ENCODE data around the gene VSIG10. TPM values are rescaled to one million over a fixed set of nuclear protein-coding genes. Genes with fewer than 3 reads are reported as not detected.
"Not testable (repeated sequence)": the region's sequence is repeated elsewhere in the genome, so short reads cannot be mapped to it uniquely, and the experiment has no call there.

Gene VSIG10
- total RNA-seq, 1 donor from 2014 or later = 33.8 TPM

DNA sequence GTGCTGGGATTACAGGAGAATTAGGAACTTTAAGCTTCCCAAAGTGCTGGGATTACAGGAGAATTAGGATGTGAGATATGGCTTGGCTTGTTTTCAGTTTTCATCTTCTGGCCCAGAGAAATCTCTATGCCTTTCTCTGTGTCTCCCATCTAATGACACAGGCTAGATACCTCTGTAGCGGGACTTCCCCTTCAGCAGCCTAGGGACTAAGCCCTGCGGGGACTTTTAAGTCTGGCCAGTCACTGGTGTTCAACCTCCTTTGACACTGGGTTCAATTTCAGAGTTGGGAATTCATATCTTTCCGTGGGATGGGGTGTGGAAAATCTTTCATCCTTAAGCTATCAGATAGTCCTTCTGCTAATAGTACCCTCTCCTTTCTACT lies 81.1 kb downstream of the VSIG10 start:
- DNase-seq (ENCODE audit: low spot score, unreplicated experiment) = no peak
- Mint-ChIP-seq H3K27ac (no peak overlapping the region), H3K4me3 (ENCODE audit: low read depth) (no peak overlapping the region), H3K9me3 (ENCODE audit: low read depth) (no peaks in the 10 kb centered on the region), H3K27me3 (no peaks in the 10 kb centered on the region), H3K36me3 (ENCODE audit: insufficient read depth) (peaks cover 18% of the 10 kb centered on the region), H3K4me1 (ENCODE audit: low read depth) (peaks cover 4% of the 10 kb centered on the region)
- TF ChIP-seq, protein P1, sequence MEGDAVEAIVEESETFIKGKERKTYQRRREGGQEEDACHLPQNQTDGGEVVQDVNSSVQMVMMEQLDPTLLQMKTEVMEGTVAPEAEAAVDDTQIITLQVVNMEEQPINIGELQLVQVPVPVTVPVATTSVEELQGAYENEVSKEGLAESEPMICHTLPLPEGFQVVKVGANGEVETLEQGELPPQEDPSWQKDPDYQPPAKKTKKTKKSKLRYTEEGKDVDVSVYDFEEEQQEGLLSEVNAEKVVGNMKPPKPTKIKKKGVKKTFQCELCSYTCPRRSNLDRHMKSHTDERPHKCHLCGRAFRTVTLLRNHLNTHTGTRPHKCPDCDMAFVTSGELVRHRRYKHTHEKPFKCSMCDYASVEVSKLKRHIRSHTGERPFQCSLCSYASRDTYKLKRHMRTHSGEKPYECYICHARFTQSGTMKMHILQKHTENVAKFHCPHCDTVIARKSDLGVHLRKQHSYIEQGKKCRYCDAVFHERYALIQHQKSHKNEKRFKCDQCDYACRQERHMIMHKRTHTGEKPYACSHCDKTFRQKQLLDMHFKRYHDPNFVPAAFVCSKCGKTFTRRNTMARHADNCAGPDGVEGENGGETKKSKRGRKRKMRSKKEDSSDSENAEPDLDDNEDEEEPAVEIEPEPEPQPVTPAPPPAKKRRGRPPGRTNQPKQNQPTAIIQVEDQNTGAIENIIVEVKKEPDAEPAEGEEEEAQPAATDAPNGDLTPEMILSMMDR (IDR thresholded peaks at IDR 0.05; ENCODE audit: unreplicated experiment) = no peak

DNA sequence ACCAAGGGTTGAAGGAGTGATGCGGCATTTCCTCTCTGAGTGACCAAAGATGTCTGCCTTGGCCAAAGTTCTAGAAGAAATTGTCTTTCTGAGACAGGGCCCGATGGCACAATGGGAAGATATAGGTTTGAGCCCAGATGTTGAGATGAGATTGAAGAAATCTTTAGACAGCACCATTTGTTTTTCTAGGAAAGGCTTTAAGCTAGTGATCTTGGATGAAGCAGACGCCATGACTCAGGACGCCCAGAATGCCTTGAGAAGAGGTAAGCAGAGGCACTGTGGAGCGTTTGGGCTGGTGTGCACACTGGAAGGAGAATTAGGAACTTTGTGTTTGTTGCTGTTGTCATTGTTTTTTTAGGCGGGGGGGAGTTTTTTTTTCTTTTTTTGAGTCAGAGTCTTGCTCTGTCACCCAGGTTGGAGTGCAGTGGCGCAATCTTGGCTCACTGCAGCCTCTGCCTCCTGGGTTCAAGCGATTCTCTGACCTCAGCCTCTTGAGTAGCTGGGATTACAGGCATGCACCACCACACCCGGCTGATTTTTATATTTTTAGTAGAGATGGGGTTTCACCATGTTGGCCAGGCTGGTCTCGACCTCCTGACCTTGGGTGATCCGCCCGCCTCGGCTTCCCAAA lies 81.6 kb downstream of the VSIG10 start:
- H3K4me3 Mint-ChIP-seq (ENCODE audit: low read depth); H3K27me3 Mint-ChIP-seq; H3K27ac Mint-ChIP-seq; H3K9me3 Mint-ChIP-seq (ENCODE audit: low read depth); H3K4me1 Mint-ChIP-seq (ENCODE audit: low read depth); DNase-seq (ENCODE audit: low spot score, unreplicated experiment): not testable (repeated sequence)
- peaks cover 18% of the 10 kb centered on the region for H3K36me3 Mint-ChIP-seq (ENCODE audit: insufficient read depth)

DNA sequence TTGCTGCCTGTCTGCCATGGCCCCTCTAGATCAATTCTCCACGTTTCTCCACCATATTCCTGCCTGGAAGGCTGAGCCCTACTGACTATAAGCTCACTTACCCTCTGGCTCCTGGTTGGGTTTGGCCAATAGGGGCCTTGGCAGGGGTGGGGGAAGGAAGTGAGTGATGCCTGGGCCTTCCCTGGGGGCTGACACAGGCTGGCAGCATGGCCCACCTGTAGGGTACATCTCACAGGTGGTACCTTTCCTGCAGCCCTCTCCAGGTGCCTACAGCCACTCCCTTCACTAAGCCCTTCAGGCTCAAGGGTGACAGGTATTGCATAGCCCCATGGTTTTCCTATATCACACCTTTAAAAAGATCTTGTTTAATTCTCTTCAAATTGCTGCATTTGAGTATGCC lies 83.8 kb downstream of the VSIG10 start:
- H3K27me3 Mint-ChIP-seq = no peaks in the 10 kb centered on the region
- H3K9me3 Mint-ChIP-seq (ENCODE audit: low read depth) = no peaks in the 10 kb centered on the region
- peaks cover 16% of the 10 kb centered on the region for H3K4me1 Mint-ChIP-seq (ENCODE audit: low read depth)
- no peak overlapping the region for H3K27ac Mint-ChIP-seq
- H3K36me3 Mint-ChIP-seq (ENCODE audit: insufficient read depth) = peaks cover 14% of the 10 kb centered on the region
- no peak overlapping the region for H3K4me3 Mint-ChIP-seq (ENCODE audit: low read depth)
- TF ChIP-seq, protein P1 (IDR thresholded peaks at IDR 0.05; ENCODE audit: unreplicated experiment) = no peak
- DNase-seq (ENCODE audit: low spot score, unreplicated experiment) = no peak

DNA sequence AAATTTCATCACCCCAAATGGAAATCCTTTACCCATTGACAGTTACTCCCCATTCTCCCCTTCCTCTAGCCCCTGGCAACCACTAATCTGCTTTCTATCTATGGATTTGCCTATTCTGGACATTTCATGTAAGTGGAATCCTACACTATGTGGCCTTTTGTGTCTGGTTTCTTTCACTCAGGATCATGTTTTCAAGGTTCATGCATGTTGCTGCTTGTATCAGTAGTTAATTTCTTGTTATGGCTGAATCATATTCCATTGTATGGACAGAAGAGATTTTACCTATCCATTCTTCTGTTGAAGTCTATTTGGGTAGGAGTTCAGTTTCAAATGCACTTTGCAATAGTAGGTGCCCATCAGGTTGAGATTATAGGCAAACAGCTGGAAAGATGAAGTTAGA lies 85.9 kb downstream of the VSIG10 start:
- Mint-ChIP-seq H3K27me3 (no peaks in the 10 kb centered on the region), H3K9me3 (ENCODE audit: low read depth) (no peaks in the 10 kb centered on the region), H3K36me3 (ENCODE audit: insufficient read depth) (peaks cover 13% of the 10 kb centered on the region), H3K4me1 (ENCODE audit: low read depth) (peaks cover 16% of the 10 kb centered on the region), H3K4me3 (ENCODE audit: low read depth) (peak overlapping the region; percentile 87), H3K27ac (peak overlapping the region; percentile 49)
- no peak for DNase-seq (ENCODE audit: low spot score, unreplicated experiment)
- TF ChIP-seq, protein P1 (IDR thresholded peaks at IDR 0.05; ENCODE audit: unreplicated experiment) = no peak

DNA sequence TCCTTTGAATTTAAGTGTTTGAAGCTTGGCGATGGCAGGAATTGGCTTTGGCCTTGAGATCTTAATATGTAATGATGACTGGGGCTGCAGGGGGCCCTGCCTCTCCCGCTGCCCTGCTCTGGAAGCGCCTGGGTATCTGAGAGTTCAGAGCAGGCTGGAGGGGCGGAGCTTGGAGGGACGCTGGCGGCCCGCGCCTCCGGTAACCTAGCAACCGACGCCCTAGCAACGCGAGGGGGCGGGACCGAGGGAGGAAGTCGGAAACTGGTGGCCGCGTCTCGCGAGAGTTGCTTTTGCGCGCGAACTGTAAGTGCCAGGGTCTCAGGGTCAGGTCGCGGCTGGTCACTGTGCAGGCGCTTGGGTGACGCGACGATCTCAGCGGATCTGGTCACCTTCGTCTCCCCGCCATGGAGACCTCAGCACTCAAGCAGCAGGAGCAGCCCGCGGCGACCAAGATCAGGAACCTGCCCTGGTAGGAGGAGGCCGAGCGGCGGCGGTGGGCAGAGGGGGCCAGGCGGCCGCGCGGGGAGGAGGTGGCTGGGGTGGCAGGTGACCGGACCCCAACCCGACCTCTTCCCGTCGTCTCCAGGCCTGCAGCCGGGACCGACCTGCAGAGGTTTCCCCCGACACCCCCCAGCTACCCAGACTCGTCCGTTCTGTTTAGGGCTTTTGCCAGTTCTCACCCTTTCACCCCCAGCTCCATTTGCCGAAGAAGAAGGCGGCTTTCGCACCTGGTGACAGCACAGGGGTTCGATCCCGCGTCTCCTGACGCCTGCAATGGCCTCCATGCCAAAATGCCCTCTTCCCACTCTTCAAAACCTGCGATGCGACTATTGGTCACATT lies 87.2 kb downstream of the VSIG10 start, which contains the start of gene RFC5:
TSS of gene RFC5 (plus strand) at position 280 of the 841 bp plus-strand sequence. CDS start at position 405, 125 bp downstream.
- Mint-ChIP-seq H3K4me1 (ENCODE audit: low read depth) (peaks cover 16% of the 10 kb centered on the region), H3K9me3 (ENCODE audit: low read depth) (no peaks in the 10 kb centered on the region), H3K27me3 (no peaks in the 10 kb centered on the region), H3K36me3 (ENCODE audit: insufficient read depth) (peaks cover 7% of the 10 kb centered on the region), H3K27ac (peak within 1 kb of the TSS; percentile 89), H3K4me3 (ENCODE audit: low read depth) (peak within 1 kb of the TSS; percentile 87)
- TF ChIP-seq, protein P1 (IDR thresholded peaks at IDR 0.05; ENCODE audit: unreplicated experiment) = no peak
- DNase-seq (ENCODE audit: low spot score, unreplicated experiment) = peak; percentile 99

All from progenitor cell of endocrine pancreas (in vitro differentiated cells).